Esophagus muscularis mucosa (tissue), 4 donors: ENCODE results near the gene WDFY4. TPM values are rescaled to one million over a fixed set of nuclear protein-coding genes. Genes with fewer than 3 reads are reported as not detected.

ENCODE experiments used
- DNase-seq: peaks from one replicate; pipeline ENCODE4 v3.0.0-alpha.2; 2017; ENCODE audit errors: extremely low spot score
- H3K27ac ChIP-seq, 4 donors: fragments of 200-600 bp; sonication (generic); replicated peaks in 1 of 4; 1 replicate in 3 of 4; 2 replicates in 1 of 4; pipeline ENCODE4 v1.5.1; 2016 to 2019; ENCODE audit warnings: mild to moderate bottlenecking in 1 of 4
- H3K27me3 ChIP-seq, 4 donors: fragments of 200-600 bp; sonication (generic); one replicate each; pipeline versions ENCODE4 v1.5.1 to v1.6.0; 2016 to 2019
- H3K36me3 ChIP-seq, 4 donors: fragments of 200-600 bp; sonication (generic); one replicate each; pipeline ENCODE4 v1.5.1; 2016 to 2019
- H3K4me1 ChIP-seq, 4 donors: fragments of 200-600 bp; sonication (generic); one replicate each; pipeline ENCODE4 v1.5.1; 2016 to 2019
- H3K4me3 ChIP-seq, 4 donors: fragments of 200-600 bp; sonication (generic); 1 replicate in 2 of 4; 2 replicates in 2 of 4; pipeline ENCODE4 v1.5.1; 2016 to 2019; ENCODE audit warnings: mild to moderate bottlenecking in 4 of 4, moderate library complexity in 1 of 4
- H3K9me3 ChIP-seq, 4 donors: fragments of 200-600 bp; sonication (generic); 1 replicate in 3 of 4; 2 replicates in 1 of 4; pipeline ENCODE4 v1.5.1; 2016 to 2019
- EP300 ChIP-seq: sonication (generic); formaldehyde crosslinking; IDR thresholded peaks from one replicate; pipeline ENCODE4 v1.6.1; 2017; ENCODE audit warnings: antibody characterized with exemption
- POLR2A ChIP-seq: fragments of 450-650 bp; IDR thresholded peaks from one replicate; pipeline ENCODE4 v1.6.1; 2017; ENCODE audit warnings: antibody characterized with exemption, moderate library complexity, mild to moderate bottlenecking, low read depth
- POLR2AphosphoS5 ChIP-seq, 2 donors: sonication (generic); formaldehyde crosslinking; IDR thresholded peaks; one replicate each; pipeline ENCODE4 v1.6.1; 2017; ENCODE audit warnings: antibody characterized with exemption in 2 of 2
- WGBS: methylation state at CpG from one replicate; pipeline ENCODE4 v1.1.5; 2018; 5-methylcytosine and 5-hydroxymethylcytosine counted together
- intact Hi-C: fragments of 100-400 bp; cut with DNase I; formaldehyde crosslinking; loops from one replicate; pipeline ENCODE4 v1.15.1; 2023
- total RNA-seq, 4 donors: library from RNA; depleted of rRNA; stranded (reverse); fragments of >200 nt; gene quantifications; one replicate each; pipeline versions ENCODE4 v1.1.0 to v1.2.1, GENCODE V29; 2016
- TF ChIP-seq, protein P1 (sequence below), 3 experiments: fragments of 200-600 bp in 2 of 3; fragments of 450-650 bp in 1 of 3; sonication (generic) in 2 of 3; IDR thresholded peaks; one replicate each; pipeline ENCODE4 v1.5.1; 2017 to 2019; ENCODE audit warnings: antibody characterized with exemption in 3 of 3, mild to moderate bottlenecking in 2 of 3, moderate library complexity in 1 of 3

The WDFY4 gene
- total RNA-seq, 4 donors from 2014 or later = 2.3 to 7.3 (median 5.2) TPM

- Histone ChIP-seq H3K9me3 (no peaks in the 10 kb centered on the region), H3K36me3 (no peaks in the 10 kb centered on the region), H3K27me3 (no peaks in the 10 kb centered on the region), H3K4me1 (peaks cover 0 to 8% (median 0%) of the 10 kb centered on the region in 4 donors), H3K4me3 (no peak overlapping the region), H3K27ac (no peak overlapping the region)
- intact Hi-C loops = no loop called here
- DNase-seq = no peak
- 79% methylated on average over 2 of the region's 3 CpGs for WGBS
- TF ChIP-seq, protein P1, sequence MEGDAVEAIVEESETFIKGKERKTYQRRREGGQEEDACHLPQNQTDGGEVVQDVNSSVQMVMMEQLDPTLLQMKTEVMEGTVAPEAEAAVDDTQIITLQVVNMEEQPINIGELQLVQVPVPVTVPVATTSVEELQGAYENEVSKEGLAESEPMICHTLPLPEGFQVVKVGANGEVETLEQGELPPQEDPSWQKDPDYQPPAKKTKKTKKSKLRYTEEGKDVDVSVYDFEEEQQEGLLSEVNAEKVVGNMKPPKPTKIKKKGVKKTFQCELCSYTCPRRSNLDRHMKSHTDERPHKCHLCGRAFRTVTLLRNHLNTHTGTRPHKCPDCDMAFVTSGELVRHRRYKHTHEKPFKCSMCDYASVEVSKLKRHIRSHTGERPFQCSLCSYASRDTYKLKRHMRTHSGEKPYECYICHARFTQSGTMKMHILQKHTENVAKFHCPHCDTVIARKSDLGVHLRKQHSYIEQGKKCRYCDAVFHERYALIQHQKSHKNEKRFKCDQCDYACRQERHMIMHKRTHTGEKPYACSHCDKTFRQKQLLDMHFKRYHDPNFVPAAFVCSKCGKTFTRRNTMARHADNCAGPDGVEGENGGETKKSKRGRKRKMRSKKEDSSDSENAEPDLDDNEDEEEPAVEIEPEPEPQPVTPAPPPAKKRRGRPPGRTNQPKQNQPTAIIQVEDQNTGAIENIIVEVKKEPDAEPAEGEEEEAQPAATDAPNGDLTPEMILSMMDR (IDR thresholded peaks at IDR 0.05) = no peak
- TF ChIP-seq POLR2A (no peak), EP300 (no peak), POLR2AphosphoS5 (IDR thresholded peaks at IDR 0.05) (no peak)
Observed at GRCh38 chr10:48944171-48944570, 259.5 kb downstream of the WDFY4 start.

DNA sequence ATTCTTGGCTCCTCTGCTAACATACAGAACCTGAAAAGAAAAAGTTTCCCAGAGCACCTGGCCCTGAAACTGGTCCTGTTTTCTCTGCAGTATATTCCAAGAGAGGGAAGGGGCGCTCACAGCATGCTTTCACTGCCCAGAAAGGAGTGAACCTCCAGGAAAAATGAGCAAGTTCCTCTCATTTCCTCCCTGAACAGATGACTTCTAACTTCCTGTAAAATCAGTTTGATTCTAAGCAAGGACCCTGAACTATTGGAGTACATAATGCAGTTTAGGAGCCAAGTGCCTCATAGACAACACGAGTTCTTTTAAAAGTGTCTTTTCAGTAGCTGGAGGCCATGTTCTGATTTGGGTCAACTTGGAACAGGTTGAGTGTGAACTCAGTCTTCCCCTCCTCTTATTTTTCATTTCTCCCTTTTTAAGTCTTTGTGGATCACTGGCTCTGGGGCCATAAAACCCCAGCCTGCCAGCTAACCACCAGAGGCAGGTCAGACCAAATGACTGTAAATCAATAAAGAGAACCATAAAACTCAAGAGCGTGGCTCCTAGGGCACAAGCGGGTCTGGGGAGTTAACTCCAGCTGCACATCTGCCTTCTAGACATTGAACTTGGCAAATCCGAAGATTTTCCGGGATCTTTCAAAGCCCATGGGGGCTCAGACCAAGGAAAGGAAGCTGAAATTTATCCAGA is 260.9 kb downstream of the WDFY4 start:
- no peak overlapping the region for H3K27ac ChIP-seq
- H3K4me3 ChIP-seq = no peak overlapping the region
- DNase-seq = no peak
- H3K27me3 ChIP-seq = no peaks in the 10 kb centered on the region
- TF ChIP-seq, protein P1 (IDR thresholded peaks at IDR 0.05) = no peak
- no peak for TF ChIP-seq POLR2AphosphoS5 (IDR thresholded peaks at IDR 0.05)
- 78% methylated on average over 6 of the region's 6 CpGs for WGBS
- intact Hi-C loops = no loop called here
- H3K36me3 ChIP-seq = no peaks in the 10 kb centered on the region
- no peaks in the 10 kb centered on the region for H3K9me3 ChIP-seq
- H3K4me1 ChIP-seq = peaks cover 0 to 8% (median 0%) of the 10 kb centered on the region in 4 donors

DNA sequence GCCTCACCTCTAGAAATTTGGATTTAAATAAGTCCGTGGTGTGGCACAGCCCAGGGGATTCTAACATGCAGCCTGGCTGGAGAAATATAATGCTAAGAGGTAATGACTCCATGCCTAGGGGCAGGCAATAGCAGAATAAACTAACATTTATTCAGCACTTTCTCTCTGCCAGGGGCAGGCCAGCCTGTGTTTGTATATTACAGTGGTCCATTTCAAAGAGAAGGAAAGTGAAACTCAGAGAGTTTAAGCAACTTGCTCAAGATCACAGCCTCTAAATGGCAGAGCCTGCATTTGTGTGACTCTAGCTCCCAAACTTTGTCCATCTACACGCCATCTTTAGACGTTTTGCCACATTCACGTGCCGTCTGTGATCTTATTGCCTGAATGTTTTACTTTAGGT is 261.7 kb downstream of the WDFY4 start:
- Histone ChIP-seq H3K4me1 (peaks cover 0 to 8% (median 0%) of the 10 kb centered on the region in 4 donors), H3K4me3 (no peak overlapping the region), H3K36me3 (no peaks in the 10 kb centered on the region), H3K27me3 (no peaks in the 10 kb centered on the region), H3K9me3 (no peaks in the 10 kb centered on the region), H3K27ac (no peak overlapping the region)
- DNase-seq = no peak
- intact Hi-C loops = no loop called here
- WGBS = 89% methylated on average over 5 of the region's 5 CpGs
- TF ChIP-seq EP300 = no peak
- no peak for TF ChIP-seq POLR2AphosphoS5 (IDR thresholded peaks at IDR 0.05)
- TF ChIP-seq, protein P1 (IDR thresholded peaks at IDR 0.05) = no peak
- no peak for TF ChIP-seq POLR2A

DNA sequence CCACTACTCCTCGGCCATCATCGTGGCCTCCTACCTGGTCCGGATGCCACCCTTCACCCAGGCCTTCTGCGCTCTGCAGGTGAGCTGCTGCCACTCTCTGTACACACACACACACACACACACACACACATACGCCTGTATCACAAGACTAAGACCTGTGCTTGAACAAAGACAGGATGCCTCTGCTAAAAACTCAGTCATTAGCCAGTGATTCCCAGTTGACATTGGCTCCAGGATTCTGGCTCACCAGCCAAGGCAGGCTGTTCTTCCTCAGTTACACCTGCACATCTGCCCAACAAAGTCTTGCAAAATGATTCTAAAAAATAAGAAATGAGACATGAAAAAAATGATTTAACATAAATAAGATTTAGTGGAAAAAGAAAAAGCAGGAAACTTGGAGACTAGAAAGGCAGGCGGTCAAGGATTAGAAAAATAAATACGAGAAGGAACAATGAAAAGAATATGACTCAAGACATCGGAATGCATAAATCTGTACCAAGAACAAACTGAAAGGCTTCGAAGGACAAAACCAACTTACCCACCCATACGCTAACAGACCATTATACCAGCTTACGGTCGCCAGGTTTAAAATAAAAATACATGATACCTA is 262.3 kb downstream of the WDFY4 start:
- no peaks in the 10 kb centered on the region for H3K9me3 ChIP-seq
- WGBS = 70% methylated on average over 12 of the region's 12 CpGs

More for the DNA sequence above, 262.3 kb downstream of the WDFY4 start:
- Histone ChIP-seq H3K4me3 (no peak overlapping the region), H3K4me1 (peaks cover 0 to 8% (median 0%) of the 10 kb centered on the region in 4 donors), H3K36me3 (no peaks in the 10 kb centered on the region), H3K27me3 (no peaks in the 10 kb centered on the region), H3K27ac (no peak overlapping the region)
- DNase-seq = no peak
- intact Hi-C loops = no loop called here
- TF ChIP-seq, protein P1 (IDR thresholded peaks at IDR 0.05) = no peak
- TF ChIP-seq POLR2A = no peak
- TF ChIP-seq EP300 = no peak
- no peak for TF ChIP-seq POLR2AphosphoS5 (IDR thresholded peaks at IDR 0.05)
